Right lobe of liver (tissue), 4 donors: ENCODE results near the gene ST14.

Experiments used
- CTCF ChIP-seq, 4 donors: fragments of 200-600 bp in 3 of 4; fragments of 450-650 bp in 1 of 4; IDR thresholded peaks; one replicate each; pipeline versions ENCODE4 v1.5.1 to v1.8.0; 2016 to 2022; ENCODE audit warnings: antibody characterized with exemption in 4 of 4, mild to moderate bottlenecking in 2 of 4
- POLR2A ChIP-seq: fragments of 450-650 bp; IDR thresholded peaks from one replicate; pipeline ENCODE4 v1.6.1; 2017; ENCODE audit warnings: antibody characterized with exemption, mild to moderate bottlenecking
- donor health status: DM: no; HTN: no; CAD: no.
- donor health status: DM: no; HTN: no; CAD: no.
- donor health status: DM: no; HTN: yes; CAD: no.

- TF ChIP-seq CTCF (IDR thresholded peaks at IDR 0.05): no peak
- no peak for TF ChIP-seq POLR2A
Observed at GRCh38 chr11:130171534-130171933, 12.0 kb downstream of the ST14 start.
